Suprapubic skin (tissue), 4 donors: ENCODE data around the gene YTHDF2.

ENCODE experiments used
- EP300 ChIP-seq: sonication (generic); formaldehyde crosslinking; IDR thresholded peaks from one replicate; pipeline ENCODE4 v1.6.1; 2017; ENCODE audit warnings: antibody characterized with exemption
- POLR2A ChIP-seq, 2 donors: fragments of 450-650 bp; IDR thresholded peaks; one replicate each; pipeline ENCODE4 v1.6.1; 2017; ENCODE audit warnings: antibody characterized with exemption in 2 of 2, mild to moderate bottlenecking in 2 of 2, moderate library complexity in 2 of 2
- POLR2AphosphoS5 ChIP-seq, 3 donors: sonication (generic); formaldehyde crosslinking; IDR thresholded peaks; one replicate each; pipeline ENCODE4 v1.6.1; 2017; ENCODE audit warnings: antibody characterized with exemption in 3 of 3
- TF ChIP-seq, protein P1 (sequence below), 2 donors: fragments of 200-600 bp in 1 of 2; fragments of 450-650 bp in 1 of 2; sonication (generic) in 1 of 2; IDR thresholded peaks; one replicate each; pipeline ENCODE4 v1.5.1; 2016 to 2019; ENCODE audit warnings: antibody characterized with exemption in 2 of 2, mild to moderate bottlenecking in 1 of 2, moderate library complexity in 1 of 2

DNA sequence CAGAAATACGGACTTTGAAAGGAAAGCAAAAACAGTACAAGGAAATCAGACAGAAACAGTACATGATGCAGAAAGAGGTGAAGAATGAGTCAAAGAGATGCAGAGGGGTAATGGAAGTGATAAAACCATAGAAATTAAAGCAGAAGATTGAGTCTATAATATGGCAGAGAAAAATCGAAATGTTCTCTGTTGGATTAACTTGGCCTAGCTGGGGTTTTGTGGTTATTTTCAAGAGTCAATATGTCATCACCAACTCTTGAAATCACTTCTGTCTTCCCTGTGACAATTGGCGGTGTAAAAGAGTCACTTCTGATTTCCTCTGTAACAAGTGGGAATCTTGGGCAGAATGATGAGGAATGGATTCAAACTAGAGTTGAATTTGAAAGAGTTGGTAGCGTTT is 7.4 kb downstream of the YTHDF2 start:
- no peak for TF ChIP-seq POLR2AphosphoS5 (IDR thresholded peaks at IDR 0.05)
- TF ChIP-seq, protein P1, sequence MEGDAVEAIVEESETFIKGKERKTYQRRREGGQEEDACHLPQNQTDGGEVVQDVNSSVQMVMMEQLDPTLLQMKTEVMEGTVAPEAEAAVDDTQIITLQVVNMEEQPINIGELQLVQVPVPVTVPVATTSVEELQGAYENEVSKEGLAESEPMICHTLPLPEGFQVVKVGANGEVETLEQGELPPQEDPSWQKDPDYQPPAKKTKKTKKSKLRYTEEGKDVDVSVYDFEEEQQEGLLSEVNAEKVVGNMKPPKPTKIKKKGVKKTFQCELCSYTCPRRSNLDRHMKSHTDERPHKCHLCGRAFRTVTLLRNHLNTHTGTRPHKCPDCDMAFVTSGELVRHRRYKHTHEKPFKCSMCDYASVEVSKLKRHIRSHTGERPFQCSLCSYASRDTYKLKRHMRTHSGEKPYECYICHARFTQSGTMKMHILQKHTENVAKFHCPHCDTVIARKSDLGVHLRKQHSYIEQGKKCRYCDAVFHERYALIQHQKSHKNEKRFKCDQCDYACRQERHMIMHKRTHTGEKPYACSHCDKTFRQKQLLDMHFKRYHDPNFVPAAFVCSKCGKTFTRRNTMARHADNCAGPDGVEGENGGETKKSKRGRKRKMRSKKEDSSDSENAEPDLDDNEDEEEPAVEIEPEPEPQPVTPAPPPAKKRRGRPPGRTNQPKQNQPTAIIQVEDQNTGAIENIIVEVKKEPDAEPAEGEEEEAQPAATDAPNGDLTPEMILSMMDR (IDR thresholded peaks at IDR 0.05): no peak
- TF ChIP-seq POLR2A (IDR thresholded peaks at IDR 0.05): no peak
- TF ChIP-seq EP300: no peak
